ENCODE data around the gene PISD.

- no peak for TF ChIP-seq CTCF (conservative IDR thresholded peaks at IDR 0.05; ENCODE audit: low read length)
- TF ChIP-seq EZH2phosphoT487 (IDR thresholded peaks at IDR 0.05; ENCODE audit: borderline replicate concordance): no peak
These were observed 56.0 kb downstream of the PISD start for GRCh38 chr22:31605851-31606585.
